Measurements from ENCODE around the gene CNTNAP3.
"Not testable (repeated sequence)": the region's sequence is repeated elsewhere in the genome, so short reads cannot be mapped to it uniquely, and the experiment has no call there.

CNTNAP3 gene

DNA sequence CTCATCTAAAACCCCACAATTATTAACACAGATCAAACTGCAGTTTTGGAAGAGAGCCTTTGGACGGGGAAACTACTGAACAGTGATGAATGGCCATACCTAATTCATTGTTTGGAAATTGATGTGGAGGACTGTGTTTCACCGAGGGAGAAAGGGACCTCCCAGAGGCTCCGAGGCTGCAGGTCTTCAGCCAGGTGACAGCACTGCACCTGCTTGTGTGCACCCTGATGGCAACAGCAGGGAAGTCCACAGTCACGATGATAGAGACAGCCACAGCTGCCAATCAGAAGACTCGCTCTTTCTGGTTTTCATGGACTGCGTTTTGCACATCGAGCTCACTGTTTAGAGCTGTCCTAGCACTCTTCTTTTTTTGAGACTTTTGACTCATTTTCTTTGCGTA, 214.4 kb downstream of the CNTNAP3 start:
- not testable (repeated sequence) for DNase-seq (ENCODE audit: low spot score)

DNA sequence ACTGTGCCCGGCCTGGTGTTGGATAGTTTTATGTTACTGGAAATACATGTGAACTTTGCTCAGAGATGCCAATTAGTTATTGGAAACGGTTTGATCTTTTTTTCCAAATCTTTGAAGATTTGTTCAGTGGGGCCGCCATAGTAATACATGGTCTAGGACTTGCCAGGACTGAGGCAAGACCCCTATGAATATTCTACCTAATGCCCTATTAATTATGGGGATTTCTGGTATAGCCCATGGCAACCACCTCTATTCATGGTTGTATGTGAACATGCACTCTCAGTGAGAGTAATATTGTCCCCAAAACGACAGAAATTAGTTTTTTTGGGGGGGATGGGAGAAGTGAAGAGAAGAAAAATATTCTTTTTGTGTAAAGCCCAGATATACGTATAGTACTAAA, 220.3 kb downstream of the CNTNAP3 start:
- DNase-seq (ENCODE audit: low spot score) = not testable (repeated sequence)

DNA sequence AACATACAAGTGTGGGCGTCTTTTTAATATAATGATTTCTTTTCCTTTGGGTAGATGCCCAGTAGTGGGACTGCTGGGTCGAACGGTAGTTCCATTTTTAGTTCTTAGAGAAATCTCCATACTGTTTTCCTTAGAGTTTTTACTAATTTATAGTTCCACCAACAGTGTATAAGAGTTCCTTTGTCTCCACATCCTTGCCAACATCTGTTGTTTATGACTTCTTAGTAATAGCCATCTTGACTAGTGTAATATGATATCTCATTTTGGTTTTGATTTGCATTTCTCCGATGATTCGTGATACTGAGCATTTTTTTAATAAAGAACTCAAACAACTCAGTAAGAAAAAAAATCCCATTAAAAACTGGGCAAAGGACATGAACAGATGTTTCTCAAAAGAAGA, 225.0 kb downstream of the CNTNAP3 start:
- DNase-seq (ENCODE audit: low spot score) = not testable (repeated sequence)

DNA sequence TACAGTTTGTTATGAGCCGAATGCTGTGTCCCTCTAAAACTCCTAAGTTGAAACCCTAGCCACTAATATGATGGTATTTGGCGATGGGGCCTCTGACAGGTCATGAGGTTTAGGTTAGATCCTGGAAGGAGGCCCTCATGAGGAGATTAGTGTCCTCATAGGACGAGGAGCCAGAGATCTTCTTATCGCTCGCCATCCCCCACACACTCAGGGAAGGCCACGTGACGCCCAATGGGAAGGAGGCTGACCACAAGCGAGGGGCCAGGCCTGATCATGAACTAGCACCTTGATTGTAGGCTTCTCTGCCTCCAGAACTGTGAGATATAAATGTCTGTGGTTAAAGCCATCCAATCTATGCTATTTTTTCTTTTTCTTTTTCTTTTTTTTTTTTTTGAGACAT, 233.5 kb downstream of the CNTNAP3 start:
- not testable (repeated sequence) for DNase-seq (ENCODE audit: low spot score)

DNA sequence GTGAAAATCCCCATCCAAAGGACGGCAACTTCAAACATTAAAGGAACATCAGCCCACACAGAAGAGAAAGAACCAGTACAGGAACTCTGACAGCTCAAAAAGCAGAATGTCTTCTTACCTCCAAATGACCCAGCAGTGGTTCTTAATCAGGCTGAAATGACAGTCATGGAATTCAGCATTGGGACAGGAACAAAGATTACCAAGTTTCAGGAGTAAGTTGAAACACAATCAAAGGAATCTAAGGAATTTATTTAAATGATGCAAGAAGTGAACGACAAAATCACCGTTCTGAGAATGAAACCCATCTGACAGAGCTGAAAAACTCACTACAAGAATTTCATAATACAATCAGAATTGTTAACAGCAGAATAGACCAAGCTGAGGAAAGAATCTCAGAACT, 241.1 kb downstream of the CNTNAP3 start:
- not testable (repeated sequence) for DNase-seq (ENCODE audit: low spot score)

DNA sequence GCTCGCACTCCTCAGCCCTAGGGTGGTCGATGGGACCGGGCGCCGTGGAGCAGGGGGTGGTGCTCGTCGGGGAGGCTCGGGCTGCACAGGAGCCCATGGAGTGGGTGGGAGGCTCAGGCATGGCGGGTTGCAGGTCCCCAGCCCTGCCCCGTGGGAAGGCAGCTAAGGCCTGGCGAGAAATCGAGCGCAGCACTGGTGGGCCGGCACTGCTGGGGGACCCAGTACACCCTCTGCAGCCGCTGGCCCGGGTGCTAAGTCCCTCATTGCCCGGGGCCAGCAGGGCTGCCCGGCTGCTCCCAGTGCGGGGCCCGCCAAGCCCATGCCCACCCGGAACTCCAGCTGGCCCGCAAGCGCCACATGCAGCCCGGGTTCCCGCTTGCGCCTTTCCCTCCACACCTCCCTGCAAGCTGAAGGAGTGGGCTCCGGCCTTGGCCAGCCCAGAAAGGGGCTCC, 245.6 kb downstream of the CNTNAP3 start:
- DNase-seq (ENCODE audit: low spot score) = not testable (repeated sequence)

DNA sequence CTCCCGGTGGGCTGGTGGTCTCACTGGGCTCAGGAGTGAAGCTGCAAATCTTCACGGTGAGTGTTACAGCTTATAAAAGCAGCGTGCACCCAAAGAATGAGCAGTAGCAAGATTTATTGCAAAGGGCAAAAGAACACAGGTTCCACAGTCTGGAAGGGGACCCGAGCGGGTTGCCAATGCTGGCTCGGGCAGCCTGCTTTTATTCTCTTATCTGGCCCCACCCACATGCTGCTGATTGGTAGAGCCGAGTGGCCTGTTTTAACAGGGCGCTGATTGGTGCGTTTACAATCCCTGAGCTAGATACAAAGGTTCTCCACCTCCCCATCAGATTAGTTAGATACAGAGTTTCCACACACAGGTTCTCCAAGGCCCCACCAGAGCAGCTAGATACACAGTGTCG, 246.2 kb downstream of the CNTNAP3 start:
- DNase-seq (ENCODE audit: low spot score) = not testable (repeated sequence)

DNA sequence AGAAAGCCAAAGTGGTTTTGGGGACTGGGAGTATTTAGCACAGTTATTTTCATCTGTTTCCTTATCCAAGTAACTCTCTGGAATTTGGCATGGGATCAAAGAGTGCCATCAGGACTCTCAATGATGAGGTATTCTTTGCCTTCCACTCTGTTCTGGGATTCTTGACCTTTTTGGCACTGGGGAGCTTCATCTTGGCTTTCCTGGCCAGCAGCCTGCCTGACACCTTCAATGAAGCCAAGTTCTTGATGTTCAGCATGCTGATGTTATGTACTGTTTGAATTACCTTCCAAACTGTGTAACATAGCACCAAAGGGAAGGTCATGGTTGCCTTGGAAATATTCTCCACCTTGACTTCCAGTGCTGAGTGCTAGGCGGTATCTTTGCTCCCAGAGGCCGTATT, 248.8 kb downstream of the CNTNAP3 start:
- DNase-seq (ENCODE audit: low spot score) = not testable (repeated sequence)

DNA sequence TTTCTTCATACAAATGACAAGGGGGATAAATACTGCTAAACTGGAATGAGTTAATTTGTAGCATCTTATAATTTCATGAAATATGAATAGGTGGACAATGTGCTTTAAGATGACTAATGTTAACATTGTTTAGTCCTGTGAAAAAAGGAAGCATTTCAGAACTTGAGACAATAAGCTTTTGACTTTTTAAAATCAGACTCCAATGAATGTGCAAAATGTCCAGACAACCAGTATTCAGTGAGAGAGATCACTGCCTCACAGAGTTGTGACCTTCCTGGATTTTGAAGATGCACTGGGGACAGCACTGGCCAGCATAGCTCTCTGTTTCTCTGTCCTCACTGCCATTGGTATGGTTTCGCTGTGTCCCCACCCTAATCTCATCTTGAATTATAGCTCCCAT, 249.7 kb downstream of the CNTNAP3 start:
- peak; percentile 62 for DNase-seq (ENCODE audit: low spot score)

DNA sequence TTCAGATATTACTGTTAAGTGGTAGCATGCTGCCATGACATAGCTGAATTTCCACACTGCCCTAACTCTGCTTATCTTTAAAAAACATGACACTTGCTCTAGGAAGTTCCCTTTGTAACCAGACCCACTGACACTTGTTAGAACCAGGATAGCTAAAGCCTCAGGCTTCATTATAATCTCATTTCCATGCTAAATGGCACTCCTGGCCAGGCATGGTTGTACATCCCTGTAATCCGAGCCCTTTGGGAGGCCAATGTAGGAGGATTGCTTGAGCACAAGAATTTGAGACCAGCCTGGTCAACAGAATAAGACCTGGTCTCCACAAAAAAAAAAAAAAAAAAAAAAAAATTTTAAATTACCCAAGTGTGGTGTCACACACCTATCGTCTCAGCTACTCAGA, 254.1 kb downstream of the CNTNAP3 start:
- DNase-seq (ENCODE audit: low spot score) = not testable (repeated sequence)

DNA sequence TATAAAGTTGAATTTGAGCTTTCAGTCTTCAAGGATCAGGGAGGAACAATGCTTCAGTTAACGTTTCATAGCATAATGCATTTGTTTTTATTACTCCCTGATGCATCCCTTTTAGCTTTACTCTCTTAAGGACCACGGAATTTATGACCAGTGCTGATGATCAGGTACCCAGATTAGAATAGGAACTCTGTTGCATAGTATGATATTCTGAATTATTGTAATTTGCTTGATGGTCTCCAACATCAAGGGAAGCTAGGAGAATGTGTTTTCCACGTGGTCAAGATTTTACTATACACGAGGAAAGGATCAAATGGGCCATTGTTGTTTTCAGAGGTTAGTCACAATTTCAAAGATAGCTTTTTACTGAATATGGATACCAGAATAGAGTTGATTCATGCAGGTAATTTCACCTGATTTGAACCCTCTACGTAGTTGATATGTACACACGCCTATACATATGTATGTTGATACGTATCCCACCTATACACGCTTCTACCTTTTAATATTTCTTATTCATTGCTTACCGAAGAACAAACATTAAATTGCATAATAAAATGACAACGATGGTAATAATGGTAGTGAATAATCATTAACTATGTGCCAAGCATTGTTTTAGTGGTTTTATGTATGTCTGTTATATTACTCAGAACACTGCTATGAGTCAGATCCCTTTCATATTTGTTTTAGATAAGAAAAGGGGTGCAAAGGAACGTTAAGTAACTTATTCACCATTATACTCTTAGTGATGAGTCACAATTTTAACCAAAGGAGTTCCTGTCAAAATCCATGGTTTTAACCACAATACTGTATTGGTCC, 257.6 kb downstream of the CNTNAP3 start:
- not testable (repeated sequence) for DNase-seq (ENCODE audit: low spot score)

DNA sequence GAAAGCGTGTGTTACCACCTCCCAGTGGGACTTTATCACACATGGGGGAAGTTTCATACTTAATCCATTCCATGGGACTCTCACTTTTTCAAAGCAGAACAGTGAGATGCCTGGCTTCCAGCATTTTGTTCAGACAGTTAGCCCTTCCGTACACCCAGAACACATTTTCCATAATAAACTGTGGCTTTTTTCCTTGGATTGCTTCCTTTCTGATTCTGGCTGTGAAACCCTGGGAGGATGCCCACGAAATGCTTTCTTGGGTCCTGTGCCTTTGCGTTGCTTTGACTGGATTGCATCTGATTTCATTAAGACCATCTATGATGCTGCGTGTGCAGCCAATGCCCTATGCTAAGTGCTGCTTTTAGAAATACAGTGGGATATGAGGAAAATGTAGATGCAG, 259.1 kb downstream of the CNTNAP3 start:
- DNase-seq (ENCODE audit: low spot score) = not testable (repeated sequence)

DNA sequence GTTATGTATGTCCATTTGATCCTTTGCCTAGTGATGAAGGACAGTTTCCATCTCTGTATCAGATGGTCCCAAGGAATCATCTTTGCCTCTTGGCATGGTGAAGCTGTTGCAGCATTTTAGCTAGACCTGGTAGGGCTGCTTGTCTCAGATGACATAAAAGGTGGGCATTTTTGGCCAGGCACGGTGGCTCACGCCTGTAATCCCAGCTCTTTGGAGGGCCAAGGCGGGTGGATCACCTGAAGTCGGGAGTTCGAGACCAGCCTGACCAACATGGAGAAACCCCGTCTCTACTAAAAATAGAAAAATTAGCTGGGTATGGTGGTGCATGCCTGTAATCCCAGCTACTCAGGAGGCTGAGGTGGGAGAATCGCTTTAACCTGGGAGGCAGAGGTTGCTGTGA, 259.8 kb downstream of the CNTNAP3 start:
- DNase-seq (ENCODE audit: low spot score) = not testable (repeated sequence)

DNA sequence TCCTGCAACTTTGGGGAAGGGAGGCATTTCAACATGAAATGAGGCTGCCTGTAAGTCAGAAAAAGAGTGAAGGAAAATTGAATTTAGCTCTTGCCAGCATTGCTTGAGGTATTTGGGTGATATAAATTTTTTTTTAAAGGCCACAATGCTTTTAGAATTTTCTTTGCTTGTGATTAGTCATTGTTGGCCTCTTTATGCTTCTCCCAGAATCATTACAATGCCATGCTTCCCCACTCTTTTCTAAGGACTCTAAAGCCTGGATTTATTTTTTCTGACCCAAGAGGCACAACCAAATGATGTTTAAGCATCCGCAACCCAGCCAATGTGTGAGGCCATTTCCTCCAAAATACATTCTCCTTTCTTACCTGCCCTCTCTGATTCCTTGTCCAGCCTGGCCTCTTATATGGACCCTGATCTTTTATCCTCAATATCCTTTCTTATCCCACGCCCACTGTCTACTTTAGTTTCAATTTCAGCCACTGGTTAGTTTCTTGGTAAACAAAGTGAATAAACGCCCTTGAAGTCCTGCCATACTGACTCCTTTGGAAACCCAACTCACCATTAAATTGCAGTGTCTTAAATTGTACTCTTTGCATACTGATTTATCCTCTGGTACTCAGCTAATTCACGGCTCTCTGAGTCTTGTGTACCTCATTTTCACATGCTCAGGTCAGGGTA, 261.9 kb downstream of the CNTNAP3 start:
- not testable (repeated sequence) for DNase-seq (ENCODE audit: low spot score)

Small RNAs within 50 kb of the gene (small RNA-seq; reads per million reads assigned to genes)
- gene RN7SL640P = 0 reads per million in 2 experiments
